HFFc6 (cell line): ENCODE measurements around the gene HOXB8. TPM values are rescaled to one million over a fixed set of nuclear protein-coding genes. Genes with fewer than 3 reads are reported as not detected.
A peak's percentile ranks its signal among the peaks of the same experiment; 100 is the strongest.

Source experiments
- DNase-seq: peaks from one replicate; pipeline ENCODE4 v3.0.0-alpha.2; 2018
- H3K27ac Mint-ChIP-seq: 2 replicates; pipeline ENCODE4 v1.8.0; 2020; ENCODE audit warnings: mild to moderate bottlenecking, mixed read lengths
- H3K27me3 Mint-ChIP-seq: 2 replicates; pipeline ENCODE4 v1.8.0; 2021; ENCODE audit warnings: mild to moderate bottlenecking, moderate library complexity, mixed read lengths; ENCODE audit not compliant: insufficient read depth
- H3K36me3 Mint-ChIP-seq: 2 replicates; pipeline ENCODE4 v1.8.0; 2021; ENCODE audit warnings: low read depth, mixed read lengths
- H3K4me1 Mint-ChIP-seq: 2 replicates; pipeline ENCODE4 v1.8.0; 2020; ENCODE audit warnings: low read depth, mixed read lengths
- H3K4me3 Mint-ChIP-seq: 2 replicates; pipeline ENCODE4 v1.8.0; 2020; ENCODE audit warnings: mild to moderate bottlenecking, moderate library complexity, mixed read lengths
- H3K9me3 Mint-ChIP-seq: 2 replicates; pipeline ENCODE4 v1.8.0; 2020; ENCODE audit warnings: mild to moderate bottlenecking, mixed read lengths
- CTCF ChIP-seq: fragments of 200-600 bp; sonication (generic); IDR thresholded peaks from 2 replicates; pipeline ENCODE4 v1.5.0; 2021; ENCODE audit warnings: antibody characterized with exemption, mild to moderate bottlenecking
- total RNA-seq, 6 experiments: library from RNA; stranded (reverse); fragmentation: NEBNext Ultra II Directional; extraction: Animal tissue kit (Norgen Biotek cat#: 25700); gene quantifications; 2 replicates in 1 of 6; 3 replicates in 5 of 6; pipeline ENCODE4 v1.2.3, GENCODE V29; 2021

Gene HOXB8
- total RNA-seq, 6 experiments from 2014 or later: not detected

DNA sequence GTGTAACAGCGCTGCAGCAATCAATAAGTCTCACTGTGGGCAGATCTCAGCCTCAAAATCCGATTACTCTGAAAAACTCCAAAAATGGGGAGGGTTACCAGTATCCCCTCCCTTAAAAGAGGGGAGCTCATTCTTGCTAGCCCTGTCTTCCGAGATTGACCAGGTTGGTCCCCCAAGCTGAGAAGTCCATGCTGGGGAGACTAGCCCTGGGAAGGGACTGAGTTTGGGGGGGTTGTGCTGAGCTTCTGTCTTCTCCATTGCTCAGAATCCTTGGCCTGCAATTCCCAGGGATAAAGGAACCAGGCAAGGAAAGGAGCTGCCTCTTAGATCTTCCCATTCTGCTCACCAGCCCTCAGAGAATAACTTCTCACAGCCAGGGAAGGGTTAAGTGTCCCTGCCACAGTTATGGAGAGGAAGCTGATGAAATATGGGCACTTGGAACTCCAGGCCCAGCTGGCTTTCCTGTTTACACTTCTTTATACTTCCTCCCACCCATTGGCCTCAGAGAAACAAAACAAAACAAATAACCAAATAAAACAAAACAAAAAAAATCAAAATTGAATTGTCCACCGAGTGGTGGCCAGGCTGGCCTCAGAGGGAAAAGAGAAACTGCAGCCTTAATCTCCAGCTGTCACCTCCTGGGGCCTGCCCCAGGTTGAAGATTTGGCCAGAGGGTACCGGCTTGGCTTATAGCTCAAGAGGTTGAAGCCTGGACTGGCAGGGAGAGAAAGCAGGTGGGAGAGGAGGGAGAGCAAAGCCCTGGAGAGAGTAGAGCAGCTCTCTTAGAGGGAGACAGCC, 27.6 kb downstream of the HOXB8 start:
- no peak for DNase-seq
- no peaks in the 10 kb centered on the region; the same call in 1 of the 2 replicates for H3K36me3 Mint-ChIP-seq
- H3K9me3 Mint-ChIP-seq: no peaks in the 10 kb centered on the region
- H3K4me1 Mint-ChIP-seq: peaks cover 27% of the 10 kb centered on the region
- no peak overlapping the region for H3K27ac Mint-ChIP-seq
- peaks cover 88% of the 10 kb centered on the region for H3K27me3 Mint-ChIP-seq
- TF ChIP-seq CTCF: no peak
- no peak overlapping the region for H3K4me3 Mint-ChIP-seq

DNA sequence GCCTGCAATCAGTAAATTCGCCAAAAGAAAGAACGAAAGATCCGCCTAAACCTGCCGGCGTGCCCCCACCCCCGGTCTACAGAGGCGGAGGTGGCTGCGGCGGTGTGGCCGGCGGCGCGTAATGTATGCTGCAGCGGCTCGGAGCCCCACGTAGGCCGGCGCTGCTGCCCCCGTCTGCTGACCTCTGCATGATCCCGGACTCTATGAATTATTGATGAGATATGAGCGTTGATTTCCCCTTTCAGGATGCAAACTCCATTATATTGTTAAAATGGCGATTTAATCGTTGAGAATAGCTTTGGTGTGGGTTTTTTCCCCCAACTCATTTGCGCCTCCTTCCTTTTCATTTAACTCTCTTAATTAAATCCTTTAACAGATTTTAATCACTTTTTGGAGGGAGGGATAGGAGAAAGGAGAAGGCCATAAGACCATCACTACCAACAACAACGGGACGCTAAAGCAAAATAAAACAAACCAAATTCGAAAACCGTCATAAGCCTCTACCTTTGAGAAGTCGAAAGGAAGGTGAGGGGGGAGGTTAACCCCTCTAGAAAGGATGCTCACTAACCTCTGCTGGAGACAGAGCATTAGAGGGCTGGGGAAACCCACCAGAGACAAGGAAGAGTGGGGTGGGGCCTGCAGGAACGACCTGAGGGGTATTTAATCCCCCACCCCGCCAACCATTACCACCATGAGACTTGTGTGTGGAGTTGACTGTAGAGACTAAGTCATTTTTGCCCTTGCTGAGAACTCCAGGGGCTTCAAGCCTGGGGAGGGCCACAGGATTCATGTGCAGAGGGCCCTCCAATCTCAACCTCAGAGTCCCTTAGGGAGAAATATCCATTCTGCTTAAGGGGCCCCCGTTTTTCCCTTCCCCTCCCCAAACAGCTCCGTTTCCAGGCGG, 28.5 kb downstream of the HOXB8 start:
- H3K4me3 Mint-ChIP-seq: peak overlapping the region; percentile 91
- DNase-seq: no peak
- no peaks in the 10 kb centered on the region for H3K9me3 Mint-ChIP-seq
- H3K4me1 Mint-ChIP-seq: peaks cover 30% of the 10 kb centered on the region
- no peaks in the 10 kb centered on the region; the same call in 1 of the 2 replicates for H3K36me3 Mint-ChIP-seq
- no peak overlapping the region for H3K27ac Mint-ChIP-seq
- H3K27me3 Mint-ChIP-seq: peaks cover 86% of the 10 kb centered on the region
- no peak for TF ChIP-seq CTCF

DNA sequence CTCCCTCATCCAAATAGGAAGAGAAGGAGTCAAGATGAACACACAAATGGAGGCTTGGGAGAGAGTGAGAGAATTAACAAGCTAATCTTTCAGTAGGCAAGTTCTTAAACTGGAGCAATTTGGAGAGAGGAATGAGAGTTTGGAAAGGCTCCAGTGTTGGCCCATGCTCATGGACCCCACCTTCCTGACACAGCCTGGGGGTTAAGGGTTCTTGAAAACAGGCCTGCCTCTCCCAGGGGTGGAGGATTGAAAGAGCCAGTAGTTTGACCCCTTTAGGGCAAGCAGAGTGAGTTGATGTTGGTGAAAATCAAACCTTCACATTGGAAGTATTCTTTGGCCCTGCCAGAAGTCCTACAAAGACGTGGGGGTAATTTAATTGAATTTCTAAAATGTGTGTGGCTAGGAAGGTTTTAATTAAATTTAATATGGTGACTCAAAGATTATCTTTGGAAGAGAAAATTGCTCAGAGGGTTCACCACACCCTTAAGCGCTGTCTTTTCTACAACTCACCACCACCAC, 30.8 kb downstream of the HOXB8 start:
- peaks cover 25% of the 10 kb centered on the region for H3K4me1 Mint-ChIP-seq
- no peaks in the 10 kb centered on the region for H3K36me3 Mint-ChIP-seq
- peaks cover 83% of the 10 kb centered on the region for H3K27me3 Mint-ChIP-seq
- H3K9me3 Mint-ChIP-seq: no peaks in the 10 kb centered on the region
- no peak overlapping the region; the same call in 1 of the 2 replicates for H3K4me3 Mint-ChIP-seq
- no peak overlapping the region for H3K27ac Mint-ChIP-seq
- TF ChIP-seq CTCF: no peak
- no peak for DNase-seq

DNA sequence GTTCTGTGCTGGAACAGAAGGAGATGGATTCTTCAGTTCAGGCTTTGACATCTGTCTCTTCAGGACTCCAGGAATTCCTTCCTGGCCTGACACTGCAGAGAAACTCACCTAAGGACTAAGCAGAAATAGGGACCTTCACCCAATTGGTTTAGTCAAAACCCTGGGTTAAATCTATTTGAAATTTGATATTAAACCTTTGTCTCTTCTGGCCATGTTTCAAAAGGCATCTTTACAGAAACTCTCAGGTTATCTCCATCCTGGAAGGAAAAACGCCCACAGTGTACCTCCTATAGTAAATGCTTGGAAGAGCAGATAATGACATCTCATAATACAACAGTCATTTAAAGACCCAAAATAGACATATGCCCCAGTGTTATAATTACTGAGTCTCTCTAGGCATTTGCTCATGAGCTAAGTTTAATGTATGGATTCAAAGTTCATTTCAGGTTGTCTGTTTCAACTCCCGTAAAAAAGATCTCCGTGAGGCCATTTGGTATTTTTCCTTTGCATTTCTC, 31.3 kb downstream of the HOXB8 start:
- peaks cover 25% of the 10 kb centered on the region for H3K4me1 Mint-ChIP-seq
- H3K9me3 Mint-ChIP-seq: no peaks in the 10 kb centered on the region
- no peaks in the 10 kb centered on the region for H3K36me3 Mint-ChIP-seq
- no peak overlapping the region for H3K27ac Mint-ChIP-seq
- peaks cover 83% of the 10 kb centered on the region for H3K27me3 Mint-ChIP-seq
- no peak for DNase-seq
- no peak for TF ChIP-seq CTCF
- H3K4me3 Mint-ChIP-seq: no peak overlapping the region

- TF ChIP-seq CTCF: no peak
- H3K4me3 Mint-ChIP-seq: no peak overlapping the region
- no peak overlapping the region for H3K27ac Mint-ChIP-seq
- H3K9me3 Mint-ChIP-seq: no peaks in the 10 kb centered on the region
- no peaks in the 10 kb centered on the region for H3K36me3 Mint-ChIP-seq
- H3K27me3 Mint-ChIP-seq: peaks cover 77% of the 10 kb centered on the region
- no peak for DNase-seq
- peaks cover 25% of the 10 kb centered on the region for H3K4me1 Mint-ChIP-seq
Observed at GRCh38 chr17:48582750-48583069, 32.4 kb downstream of the HOXB8 start.
